Osteocyte (in vitro differentiated cells): ENCODE measurements around the gene ZNF521. TPM values are rescaled to one million over a fixed set of nuclear protein-coding genes. Genes with fewer than 3 reads are reported as not detected.

Source experiments
- DNase-seq: peaks from one replicate; pipeline ENCODE4 v3.0.0; 2021; ENCODE audit warnings: mixed read lengths; ENCODE audit not compliant: unreplicated experiment; ENCODE audit errors: extremely low spot score
- H3K27ac Mint-ChIP-seq: one replicate; pipeline ENCODE4 v1.8.0; 2021; ENCODE audit warnings: mild to moderate bottlenecking, mixed read lengths; ENCODE audit not compliant: unreplicated experiment
- H3K27me3 Mint-ChIP-seq: one replicate; pipeline ENCODE4 v1.8.0; 2021; ENCODE audit warnings: mixed read lengths; ENCODE audit not compliant: unreplicated experiment
- H3K36me3 Mint-ChIP-seq: one replicate; pipeline ENCODE4 v1.8.0; 2021; ENCODE audit warnings: mixed read lengths; ENCODE audit not compliant: unreplicated experiment
- H3K4me1 Mint-ChIP-seq: one replicate; pipeline ENCODE4 v1.8.0; 2021; ENCODE audit warnings: mixed read lengths; ENCODE audit not compliant: unreplicated experiment
- H3K4me3 Mint-ChIP-seq: one replicate; pipeline ENCODE4 v1.8.0; 2021; ENCODE audit warnings: mild to moderate bottlenecking, moderate library complexity, mixed read lengths; ENCODE audit not compliant: unreplicated experiment
- H3K9me3 Mint-ChIP-seq: one replicate; pipeline ENCODE4 v1.8.0; 2021; ENCODE audit warnings: mixed read lengths; ENCODE audit not compliant: unreplicated experiment
- CTCF ChIP-seq: fragments of 200-600 bp; sonication (generic); IDR thresholded peaks from 2 replicates; pipeline ENCODE4 v1.5.0; 2021; ENCODE audit warnings: antibody characterized with exemption, mild to moderate bottlenecking, moderate library complexity
- total RNA-seq: library from RNA; stranded (reverse); gene quantifications from 2 replicates; pipeline ENCODE4 v1.2.1, GENCODE V29; 2021

The ZNF521 gene
- total RNA-seq, 1 donor from 2014 or later: 57.1 TPM

- no peak overlapping the region for H3K27ac Mint-ChIP-seq
- no peak for DNase-seq
- H3K9me3 Mint-ChIP-seq: peaks cover 3% of the 10 kb centered on the region
- peaks cover 2% of the 10 kb centered on the region for H3K36me3 Mint-ChIP-seq
- no peaks in the 10 kb centered on the region for H3K27me3 Mint-ChIP-seq
- peaks cover 6% of the 10 kb centered on the region for H3K4me1 Mint-ChIP-seq
- no peak overlapping the region for H3K4me3 Mint-ChIP-seq
- TF ChIP-seq CTCF: no peak
Measured at GRCh38 chr18:25057491-25058050, 294.4 kb downstream of the ZNF521 start.

- H3K9me3 Mint-ChIP-seq: peaks cover 3% of the 10 kb centered on the region
- no peak overlapping the region for H3K27ac Mint-ChIP-seq
- H3K36me3 Mint-ChIP-seq: peaks cover 2% of the 10 kb centered on the region
- DNase-seq: no peak
- no peaks in the 10 kb centered on the region for H3K27me3 Mint-ChIP-seq
- TF ChIP-seq CTCF: no peak
- H3K4me3 Mint-ChIP-seq: no peak overlapping the region
- peaks cover 6% of the 10 kb centered on the region for H3K4me1 Mint-ChIP-seq
Measured at GRCh38 chr18:25056429-25056828, 295.5 kb downstream of the ZNF521 start.

- H3K9me3 Mint-ChIP-seq: peaks cover 3% of the 10 kb centered on the region
Measured at GRCh38 chr18:25055076-25055475, 296.9 kb downstream of the ZNF521 start.

GRCh38 chr18:25053466-25053865 is 298.5 kb downstream of the ZNF521 start:
- Mint-ChIP-seq H3K27ac (no peak overlapping the region), H3K9me3 (peaks cover 3% of the 10 kb centered on the region)

More at GRCh38 chr18:25055076-25055475, 296.9 kb downstream of the ZNF521 start:
- peaks cover 2% of the 10 kb centered on the region for H3K36me3 Mint-ChIP-seq
- no peaks in the 10 kb centered on the region for H3K27me3 Mint-ChIP-seq
- H3K4me1 Mint-ChIP-seq: peaks cover 6% of the 10 kb centered on the region
- no peak for TF ChIP-seq CTCF
- no peak for DNase-seq
- no peak overlapping the region for H3K4me3 Mint-ChIP-seq
- no peak overlapping the region for H3K27ac Mint-ChIP-seq

GRCh38 chr18:25052511-25052921 is 299.4 kb downstream of the ZNF521 start:
- Mint-ChIP-seq H3K4me1 (peaks cover 4% of the 10 kb centered on the region), H3K9me3 (peaks cover 3% of the 10 kb centered on the region), H3K36me3 (peaks cover 2% of the 10 kb centered on the region), H3K27ac (no peak overlapping the region), H3K27me3 (no peaks in the 10 kb centered on the region), H3K4me3 (no peak overlapping the region)
- no peak for DNase-seq
- TF ChIP-seq CTCF: no peak

More at GRCh38 chr18:25053466-25053865, 298.5 kb downstream of the ZNF521 start:
- TF ChIP-seq CTCF: no peak
- H3K4me3 Mint-ChIP-seq: no peak overlapping the region
- peaks cover 6% of the 10 kb centered on the region for H3K4me1 Mint-ChIP-seq
- H3K36me3 Mint-ChIP-seq: peaks cover 2% of the 10 kb centered on the region
- H3K27me3 Mint-ChIP-seq: no peaks in the 10 kb centered on the region
- no peak for DNase-seq
